Hepatocyte (in vitro differentiated cells): Measurements from ENCODE around the gene PRELID3B. TPM values are rescaled to one million over a fixed set of nuclear protein-coding genes. Genes with fewer than 3 reads are reported as not detected.

ENCODE experiments used
- DNase-seq: peaks from one replicate; pipeline ENCODE4 v3.0.0-alpha.2; 2016; ENCODE audit warnings: low spot score
- H2AFZ ChIP-seq: fragments of 200-600 bp; sonication (generic); 2 replicates; pipeline ENCODE4 v1.6.0; 2016; ENCODE audit warnings: antibody characterized with exemption, mild to moderate bottlenecking
- H3K27ac ChIP-seq: fragments of 200-600 bp; sonication (generic); 2 replicates; pipeline ENCODE4 v1.5.1; 2016; ENCODE audit warnings: mild to moderate bottlenecking
- H3K27me3 ChIP-seq: fragments of 200-600 bp; sonication (generic); 2 replicates; pipeline ENCODE4 v1.6.1; 2016
- H3K36me3 ChIP-seq: fragments of 200-600 bp; sonication (generic); replicated peaks from 2 replicates; pipeline ENCODE4 v1.5.1; 2016; ENCODE audit warnings: low read depth; ENCODE audit not compliant: insufficient read depth
- H3K4me1 ChIP-seq: fragments of 200-600 bp; sonication (generic); 2 replicates; pipeline ENCODE4 v1.5.1; 2016; ENCODE audit warnings: mild to moderate bottlenecking, moderate library complexity; ENCODE audit not compliant: insufficient read depth
- H3K4me2 ChIP-seq: fragments of 200-600 bp; sonication (generic); 2 replicates; pipeline ENCODE4 v1.6.0; 2016
- H3K4me3 ChIP-seq: fragments of 200-600 bp; sonication (generic); 2 replicates; pipeline ENCODE4 v1.5.1; 2016; ENCODE audit warnings: mild to moderate bottlenecking
- H3K79me2 ChIP-seq: fragments of 200-600 bp; sonication (generic); 2 replicates; pipeline ENCODE4 v1.6.0; 2017; ENCODE audit warnings: mild to moderate bottlenecking
- H3K9me2 ChIP-seq: fragments of 200-600 bp; sonication (generic); replicated peaks from 2 replicates; pipeline ENCODE4 v1.6.0; 2017; ENCODE audit warnings: mild to moderate bottlenecking; ENCODE audit not compliant: insufficient read depth
- H3K9me3 ChIP-seq: fragments of 200-600 bp; sonication (generic); 2 replicates; pipeline ENCODE4 v1.5.1; 2016; ENCODE audit warnings: low read depth, mild to moderate bottlenecking
- H4K20me1 ChIP-seq: fragments of 200-600 bp; sonication (generic); 2 replicates; pipeline ENCODE4 v1.6.0; 2016; ENCODE audit warnings: mild to moderate bottlenecking; ENCODE audit not compliant: insufficient read depth, poor library complexity, severe bottlenecking
- CTCF ChIP-seq: fragments of 200-600 bp; sonication (generic); IDR thresholded peaks from 2 replicates; pipeline ENCODE4 v1.5.1; 2016; ENCODE audit warnings: antibody characterized with exemption, mild to moderate bottlenecking; ENCODE audit not compliant: poor library complexity
- EZH2 ChIP-seq: fragments of 200-600 bp; sonication (generic); IDR thresholded peaks from 2 replicates; pipeline ENCODE4 v1.6.1; 2016; ENCODE audit warnings: antibody characterized with exemption, mild to moderate bottlenecking, borderline replicate concordance
- EZH2phosphoT487 ChIP-seq: fragments of 200-600 bp; sonication (generic); IDR thresholded peaks from one replicate; pipeline ENCODE4 v1.6.1; 2018; ENCODE audit warnings: antibody characterized with exemption, mild to moderate bottlenecking, low read depth, moderate library complexity; ENCODE audit not compliant: unreplicated experiment, severe bottlenecking
- whole genome bisulfite sequencing: methylation state at CpG from one replicate; pipeline ENCODE4 v1.1.6; 2016; ENCODE audit warnings: low lambda C conversion rate; ENCODE audit errors: missing lambda C conversion rate; 5-methylcytosine and 5-hydroxymethylcytosine counted together
- polyA plus RNA-seq: library from polyadenylated mRNA; unstranded; fragments of >200 nt; fragmentation: Nextera tagmentation; extraction: Ambion mirVana; gene quantifications from 2 replicates; pipeline ENCODE4 v1.2.1, GENCODE V29; 2016
- total RNA-seq: library from RNA; depleted of rRNA; stranded (reverse); fragments of >200 nt; gene quantifications from 2 replicates; pipeline ENCODE4 v1.2.3, GENCODE V29; 2014

PRELID3B gene
- total and polyA plus RNA-seq, 2 experiments from 2014 or later = 38.2 to 75.7 TPM

- no peaks in the 10 kb centered on the region for H3K27me3 ChIP-seq
- H3K9me2 ChIP-seq = no peaks in the 10 kb centered on the region
- peaks cover 18% of the 10 kb centered on the region for H3K4me1 ChIP-seq
- H3K27ac ChIP-seq = no peak overlapping the region
- H4K20me1 ChIP-seq = peaks cover 15% of the 10 kb centered on the region
- H3K4me3 ChIP-seq = no peak overlapping the region
- H2AFZ ChIP-seq = no peak overlapping the region
- peaks cover 6% of the 10 kb centered on the region for H3K36me3 ChIP-seq
- WGBS = 79% methylated on average over 9 of the region's 9 CpGs
- no peaks in the 10 kb centered on the region for H3K9me3 ChIP-seq
- TF ChIP-seq EZH2phosphoT487 (no peak), CTCF (no peak), EZH2 (no peak)
- H3K4me2 ChIP-seq = no peak overlapping the region
- no peak for DNase-seq
- H3K79me2 ChIP-seq = peaks cover 56% of the 10 kb centered on the region
Measured at GRCh38 chr20:58986286-58986967, 56.2 kb downstream of the PRELID3B start.

- H3K36me3 ChIP-seq = peaks cover 6% of the 10 kb centered on the region
- WGBS = 95% methylated on average over 5 of the region's 5 CpGs
- no peak for TF ChIP-seq CTCF
- no peak for TF ChIP-seq EZH2phosphoT487
- TF ChIP-seq EZH2 = no peak
Measured at GRCh38 chr20:58985656-58986055, 56.9 kb downstream of the PRELID3B start.

GRCh38 chr20:58984691-58985090, 57.9 kb downstream of the PRELID3B start:
- Histone ChIP-seq H3K4me1 (peaks cover 22% of the 10 kb centered on the region), H2AFZ (no peak overlapping the region), H3K27ac (no peak overlapping the region), H3K36me3 (peaks cover 6% of the 10 kb centered on the region), H3K79me2 (peaks cover 57% of the 10 kb centered on the region), H4K20me1 (peaks cover 15% of the 10 kb centered on the region), H3K4me3 (no peak overlapping the region), H3K9me2 (no peaks in the 10 kb centered on the region), H3K9me3 (no peaks in the 10 kb centered on the region), H3K27me3 (no peaks in the 10 kb centered on the region), H3K4me2 (no peak overlapping the region)
- 82% methylated on average over 6 of the region's 6 CpGs for WGBS
- TF ChIP-seq EZH2 = no peak
- no peak for DNase-seq

More at GRCh38 chr20:58985656-58986055, 56.9 kb downstream of the PRELID3B start:
- Histone ChIP-seq H4K20me1 (peaks cover 15% of the 10 kb centered on the region), H3K79me2 (peaks cover 57% of the 10 kb centered on the region), H3K4me3 (no peak overlapping the region), H3K9me2 (no peaks in the 10 kb centered on the region), H2AFZ (no peak overlapping the region), H3K4me1 (peaks cover 19% of the 10 kb centered on the region), H3K4me2 (no peak overlapping the region), H3K27me3 (no peaks in the 10 kb centered on the region), H3K9me3 (no peaks in the 10 kb centered on the region), H3K27ac (no peak overlapping the region)
- DNase-seq = no peak

Other genes with a start within 250 kb of the PRELID3B start
- 0.16 TPM in 1 of 2 replicates, not detected in the other for gene GNAS-AS1, start 191.9 kb downstream of the PRELID3B start, total RNA-seq
- 0.97 and 0.98 TPM in 2 replicates for gene GNAS-AS1, start 191.9 kb downstream of the PRELID3B start, polyA plus RNA-seq
- 841 and 897 TPM in 2 replicates for gene GNAS, start 190.1 kb downstream of the PRELID3B start, total RNA-seq
- 1,649 and 1,702 TPM in 2 replicates for gene GNAS, start 190.1 kb downstream of the PRELID3B start, polyA plus RNA-seq
- gene NELFCD, start 61.5 kb downstream of the PRELID3B start, total RNA-seq = 41.7 and 48.3 TPM in 2 replicates
- 64.0 and 77.7 TPM in 2 replicates for gene NELFCD, start 61.5 kb downstream of the PRELID3B start, polyA plus RNA-seq
- 123 and 161 TPM in 2 replicates for gene CTSZ, start 35.5 kb downstream of the PRELID3B start, total RNA-seq
- 5.0 and 7.1 TPM in 2 replicates for gene CTSZ, start 35.5 kb downstream of the PRELID3B start, polyA plus RNA-seq
- gene TUBB1, start 23.4 kb downstream of the PRELID3B start, total RNA-seq = 0.04 and 0.10 TPM in 2 replicates
- 0.05 TPM in 1 of 2 replicates, not detected in the other for gene TUBB1, start 23.4 kb downstream of the PRELID3B start, polyA plus RNA-seq
- 32.2 and 32.9 TPM in 2 replicates for gene ATP5F1E, start 10.5 kb downstream of the PRELID3B start, total RNA-seq
- 217 and 227 TPM in 2 replicates for gene ATP5F1E, start 10.5 kb downstream of the PRELID3B start, polyA plus RNA-seq
- not detected in 2 replicates for gene ZNF831, start 121.0 kb upstream of the PRELID3B start, total RNA-seq
- not detected in 2 replicates for gene ZNF831, start 121.0 kb upstream of the PRELID3B start, polyA plus RNA-seq